Endodermal cell (in vitro differentiated cells): Measurements from ENCODE around the gene ZNF692. TPM values are rescaled to one million over a fixed set of nuclear protein-coding genes. Genes with fewer than 3 reads are reported as not detected.
"Not testable (repeated sequence)": the region's sequence is repeated elsewhere in the genome, so short reads cannot be mapped to it uniquely, and the experiment has no call there.

Source experiments
- DNase-seq: peaks from one replicate; pipeline ENCODE4 v3.0.0-alpha.2; 2017
- H3K27ac ChIP-seq: 2 replicates; pipeline ENCODE4 v1.5.1; 2013; ENCODE audit warnings: mild to moderate bottlenecking, low read depth, low read length, moderate library complexity
- H3K27me3 ChIP-seq: 2 replicates; pipeline ENCODE4 v1.6.1; 2013; ENCODE audit warnings: mild to moderate bottlenecking, low read length, moderate library complexity; ENCODE audit not compliant: insufficient read depth, control insufficient read depth, poor library complexity, severe bottlenecking
- H3K36me3 ChIP-seq: 2 replicates; pipeline ENCODE4 v1.7.0; 2013; ENCODE audit warnings: mild to moderate bottlenecking, low read length, moderate library complexity; ENCODE audit not compliant: control insufficient read depth, insufficient read depth
- H3K4me1 ChIP-seq: one replicate; pipeline ENCODE4 v1.7.0; 2013; ENCODE audit warnings: low read length; ENCODE audit not compliant: control insufficient read depth, insufficient read depth
- H3K4me3 ChIP-seq: 2 replicates; pipeline ENCODE4 v1.5.1; 2013; ENCODE audit warnings: mild to moderate bottlenecking, low read length, moderate library complexity
- H3K9ac ChIP-seq: 2 replicates; pipeline ENCODE4 v1.6.1; 2013; ENCODE audit warnings: mild to moderate bottlenecking, low read length, moderate library complexity; ENCODE audit not compliant: poor library complexity, severe bottlenecking; ENCODE audit errors: extremely low read depth
- H3K9me3 ChIP-seq: 2 replicates; pipeline ENCODE4 v1.6.1; 2013; ENCODE audit warnings: mild to moderate bottlenecking, low read length, moderate library complexity; ENCODE audit not compliant: control insufficient read depth
- H3K27ac Mint-ChIP-seq: 2 replicates; pipeline ENCODE4 v1.8.0; 2020; ENCODE audit warnings: mixed read lengths
- H3K27me3 Mint-ChIP-seq: 2 replicates; pipeline ENCODE4 v1.8.0; 2021; ENCODE audit warnings: mild to moderate bottlenecking, mixed read lengths; ENCODE audit not compliant: insufficient read depth
- H3K36me3 Mint-ChIP-seq: 2 replicates; pipeline ENCODE4 v1.8.0; 2020; ENCODE audit warnings: low read depth, mixed read lengths
- H3K4me1 Mint-ChIP-seq: 2 replicates; pipeline ENCODE4 v1.8.0; 2020; ENCODE audit warnings: mixed read lengths
- H3K4me3 Mint-ChIP-seq: 2 replicates; pipeline ENCODE4 v1.8.0; 2020; ENCODE audit warnings: mild to moderate bottlenecking, moderate library complexity, mixed read lengths
- H3K9me3 Mint-ChIP-seq: 2 replicates; pipeline ENCODE4 v1.8.0; 2020; ENCODE audit warnings: mild to moderate bottlenecking, mixed read lengths
- WGBS, 2 experiments: methylation state at CpG; one replicate each; pipeline versions ENCODE4 v1.1.5 to v1.1.7; 2013; ENCODE audit warnings: missing lambda C conversion rate in 2 of 2, mixed read lengths in 1 of 2; ENCODE audit not compliant: insufficient coverage in 1 of 2, insufficient read length in 1 of 2; 5-methylcytosine and 5-hydroxymethylcytosine counted together
- total RNA-seq, 2 donors: library from RNA; stranded (reverse); fragmentation: NEBNext Ultra II Directional in 1 of 2; extraction: Animal tissue kit (Norgen Biotek cat#: 25700) in 1 of 2; gene quantifications; 2 replicates in 1 of 2; 3 replicates in 1 of 2; pipeline ENCODE4 v1.2.1, GENCODE V29; 2021
- TF ChIP-seq, protein P1 (sequence below): fragments of 200-600 bp; sonication (generic); conservative IDR thresholded peaks from 2 replicates; pipeline ENCODE4 v1.5.0; 2021; ENCODE audit warnings: antibody characterized with exemption, mild to moderate bottlenecking

ZNF692 gene
- total RNA-seq, 2 donors from 2014 or later: 47.6 to 50.3 TPM

DNA sequence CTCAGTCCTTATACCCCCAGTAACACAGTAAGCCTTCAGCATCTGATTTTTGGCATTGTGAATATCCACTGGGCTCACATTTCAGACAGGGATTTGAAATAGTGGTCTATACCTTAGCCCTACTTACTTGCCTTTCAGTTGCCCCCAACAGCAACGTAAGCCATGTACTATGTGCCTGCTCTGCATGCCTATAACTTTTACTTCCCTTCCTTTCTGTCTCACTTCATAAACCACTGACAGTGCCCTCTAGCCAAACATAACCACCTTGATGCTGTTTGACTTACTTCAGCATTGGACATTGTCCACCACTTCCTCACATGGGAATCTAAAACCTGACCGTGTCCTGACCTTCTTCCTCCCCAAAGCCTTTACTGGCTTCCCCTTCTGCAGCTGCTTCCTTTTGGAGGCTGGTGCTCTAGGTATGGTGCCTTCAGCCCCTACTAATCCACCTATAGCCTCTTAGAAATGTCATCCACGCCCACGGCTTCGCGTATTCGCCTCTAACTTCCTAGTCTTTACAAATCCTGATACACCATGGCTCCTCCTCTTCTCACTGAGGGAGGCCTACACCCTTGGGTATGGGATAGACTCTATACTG, 24.4 kb downstream of the ZNF692 start:
- Histone ChIP-seq H3K9ac (no peak overlapping the region), H3K4me3 (no peak overlapping the region), H3K27ac (no peak overlapping the region), H3K36me3 (no peaks in the 10 kb centered on the region), H3K27me3 (peaks cover 16% of the 10 kb centered on the region), H3K4me1 (no peaks in the 10 kb centered on the region), H3K9me3 (no peaks in the 10 kb centered on the region)
- H3K4me1 Mint-ChIP-seq: peaks cover 4% of the 10 kb centered on the region
- H3K27me3 Mint-ChIP-seq: peaks cover 2% of the 10 kb centered on the region
- 80 to 81% methylated on average over 2 to 7 of the region's 7 CpGs for WGBS, 2 experiments
- H3K36me3 Mint-ChIP-seq: no peaks in the 10 kb centered on the region
- DNase-seq: peak; percentile 22
- no peak overlapping the region for H3K4me3 Mint-ChIP-seq
- TF ChIP-seq, protein P1, sequence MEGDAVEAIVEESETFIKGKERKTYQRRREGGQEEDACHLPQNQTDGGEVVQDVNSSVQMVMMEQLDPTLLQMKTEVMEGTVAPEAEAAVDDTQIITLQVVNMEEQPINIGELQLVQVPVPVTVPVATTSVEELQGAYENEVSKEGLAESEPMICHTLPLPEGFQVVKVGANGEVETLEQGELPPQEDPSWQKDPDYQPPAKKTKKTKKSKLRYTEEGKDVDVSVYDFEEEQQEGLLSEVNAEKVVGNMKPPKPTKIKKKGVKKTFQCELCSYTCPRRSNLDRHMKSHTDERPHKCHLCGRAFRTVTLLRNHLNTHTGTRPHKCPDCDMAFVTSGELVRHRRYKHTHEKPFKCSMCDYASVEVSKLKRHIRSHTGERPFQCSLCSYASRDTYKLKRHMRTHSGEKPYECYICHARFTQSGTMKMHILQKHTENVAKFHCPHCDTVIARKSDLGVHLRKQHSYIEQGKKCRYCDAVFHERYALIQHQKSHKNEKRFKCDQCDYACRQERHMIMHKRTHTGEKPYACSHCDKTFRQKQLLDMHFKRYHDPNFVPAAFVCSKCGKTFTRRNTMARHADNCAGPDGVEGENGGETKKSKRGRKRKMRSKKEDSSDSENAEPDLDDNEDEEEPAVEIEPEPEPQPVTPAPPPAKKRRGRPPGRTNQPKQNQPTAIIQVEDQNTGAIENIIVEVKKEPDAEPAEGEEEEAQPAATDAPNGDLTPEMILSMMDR: no peak
- H3K9me3 Mint-ChIP-seq: peaks cover 11% of the 10 kb centered on the region
- no peak overlapping the region for H3K27ac Mint-ChIP-seq

DNA sequence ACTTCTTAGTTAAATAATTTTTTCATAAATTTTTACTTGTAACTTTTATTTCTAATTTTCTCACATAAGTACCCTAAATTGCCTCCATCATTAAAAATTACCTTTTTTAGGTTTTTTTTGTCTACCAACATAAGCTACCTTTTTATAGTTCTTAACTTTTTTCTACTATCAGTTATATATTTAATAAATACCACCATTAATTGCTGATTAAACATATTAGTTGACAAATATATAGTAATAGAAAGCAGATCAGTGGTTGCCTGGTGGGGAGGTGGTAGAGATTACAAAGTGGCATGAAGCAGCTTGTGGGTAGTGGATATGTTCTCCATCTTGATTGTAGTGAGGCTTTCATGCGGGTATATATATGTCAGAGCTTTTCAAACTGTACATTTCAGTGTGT, 27.0 kb downstream of the ZNF692 start:
- Histone ChIP-seq H3K36me3 (no peaks in the 10 kb centered on the region), H3K4me3 (no peak overlapping the region), H3K9me3 (no peaks in the 10 kb centered on the region), H3K4me1 (no peaks in the 10 kb centered on the region), H3K27ac (no peak overlapping the region), H3K27me3 (peaks cover 16% of the 10 kb centered on the region), H3K9ac (no peak overlapping the region)
- no peak overlapping the region for H3K4me3 Mint-ChIP-seq
- WGBS, 2 experiments: 100% methylated on average over 1 of the region's 1 CpG; no CpG with 5 or more reads in 1 of the 2 experiments
- H3K4me1 Mint-ChIP-seq: peaks cover under 1% of the 10 kb centered on the region
- H3K27me3 Mint-ChIP-seq: peaks cover 2% of the 10 kb centered on the region
- no peak overlapping the region for H3K27ac Mint-ChIP-seq
- H3K36me3 Mint-ChIP-seq: no peaks in the 10 kb centered on the region
- peaks cover 11% of the 10 kb centered on the region for H3K9me3 Mint-ChIP-seq
- TF ChIP-seq, protein P1: no peak
- DNase-seq: no peak

DNA sequence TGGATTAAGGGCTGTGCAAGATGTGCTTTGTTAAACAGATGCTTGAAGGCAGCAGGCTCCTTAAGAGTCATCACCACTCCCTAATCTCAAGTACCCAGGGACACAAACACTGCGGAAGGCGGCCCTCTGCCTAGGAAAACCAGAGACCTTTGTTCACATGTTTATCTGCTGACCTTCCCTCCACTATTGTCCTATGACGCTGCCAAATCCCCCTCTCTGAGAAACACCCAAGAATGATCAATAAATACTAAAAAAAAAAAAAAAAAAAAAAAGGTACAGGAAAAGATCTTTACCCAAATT, 28.2 kb downstream of the ZNF692 start:
- DNase-seq, H3K27me3 Mint-ChIP-seq, H3K9me3 ChIP-seq, H3K4me3 ChIP-seq, H3K4me3 Mint-ChIP-seq, H3K27ac Mint-ChIP-seq, H3K9ac ChIP-seq, H3K4me1 Mint-ChIP-seq, H3K27ac ChIP-seq, H3K36me3 ChIP-seq, H3K36me3 Mint-ChIP-seq, H3K4me1 ChIP-seq: not testable (repeated sequence)
- 60% methylated on average over 3 of the region's 3 CpGs; no CpG with 5 or more reads in 1 of the 2 experiments for WGBS, 2 experiments
- peaks cover 11% of the 10 kb centered on the region for H3K9me3 Mint-ChIP-seq
- peaks cover 16% of the 10 kb centered on the region for H3K27me3 ChIP-seq

DNA sequence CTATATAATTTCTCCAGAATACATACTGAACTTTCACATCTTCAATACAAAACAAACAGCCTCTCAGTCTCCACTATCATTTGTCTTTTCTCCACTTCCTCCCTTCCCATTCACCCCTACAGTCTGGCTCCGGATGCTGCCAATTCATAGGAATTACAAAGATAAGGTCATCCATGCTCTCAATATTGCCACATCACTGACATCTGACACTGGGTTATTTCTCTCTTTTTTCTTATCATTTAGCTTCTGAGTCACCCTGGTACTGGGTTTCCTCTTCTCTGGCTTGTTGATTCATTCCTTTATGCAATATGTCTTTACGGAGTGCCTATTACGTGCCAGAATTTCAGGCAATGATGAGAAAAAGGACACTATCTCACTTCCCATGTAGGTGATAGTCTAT, 30.0 kb downstream of the ZNF692 start:
- Histone ChIP-seq H3K27me3 (peaks cover 5% of the 10 kb centered on the region), H3K9ac (no peak overlapping the region), H3K4me1 (peaks cover 2% of the 10 kb centered on the region), H3K36me3 (peaks cover 9% of the 10 kb centered on the region), H3K9me3 (no peaks in the 10 kb centered on the region), H3K4me3 (no peak overlapping the region), H3K27ac (no peak overlapping the region)
- peaks cover 2% of the 10 kb centered on the region for H3K27me3 Mint-ChIP-seq
- H3K4me1 Mint-ChIP-seq: peaks cover 16% of the 10 kb centered on the region
- peaks cover 6% of the 10 kb centered on the region for H3K36me3 Mint-ChIP-seq
- TF ChIP-seq, protein P1: no peak
- peaks cover 11% of the 10 kb centered on the region for H3K9me3 Mint-ChIP-seq
- H3K27ac Mint-ChIP-seq: no peak overlapping the region
- DNase-seq: no peak
- H3K4me3 Mint-ChIP-seq: no peak overlapping the region
- 75 to 89% methylated on average over 1 to 3 of the region's 3 CpGs for WGBS, 2 experiments
